Measurements from ENCODE around the gene MMP3.

MMP3 gene

GRCh38 chr11:102853055-102853454 is 9.6 kb upstream of the MMP3 start:
- H2BK120ac ChIP-seq (ENCODE audit: low read depth, low read length) = no peak overlapping the region
- H3K36me3 ChIP-seq (ENCODE audit: control insufficient read depth in 1 of 2, insufficient read depth in 2 of 2, low read depth in 1 of 2, low read length in 2 of 2) = no peaks in the 10 kb centered on the region
- no peaks in the 10 kb centered on the region for H3K4me1 ChIP-seq (ENCODE audit: control insufficient read depth, insufficient read depth, low read depth, low read length)
- no peak overlapping the region for H3K4ac ChIP-seq (ENCODE audit: low read depth in 1 of 2, low read length in 2 of 2)
- no peak overlapping the region for H3K4me2 ChIP-seq (ENCODE audit: low read length, poor library complexity, severe bottlenecking)
- no peak overlapping the region for H4K91ac ChIP-seq (ENCODE audit: low read length)
- 98% methylated on average over 2 of the region's 3 CpGs for WGBS
- no peak overlapping the region for H2BK15ac ChIP-seq (ENCODE audit: low read depth, poor library complexity, severe bottlenecking)
- DNase-seq = no peak
- H3K9ac ChIP-seq (ENCODE audit: low read length) = no peak overlapping the region
- no peaks in the 10 kb centered on the region for H3K9me3 ChIP-seq (ENCODE audit: control insufficient read depth, low read length)
- no peak overlapping the region for H3K23ac ChIP-seq (ENCODE audit: low read length in 2 of 2)
- H2BK5ac ChIP-seq (ENCODE audit: low read depth, low read length, poor library complexity, severe bottlenecking) = no peak overlapping the region
- no peak overlapping the region for H2AFZ ChIP-seq (ENCODE audit: low read depth, low read length)
- H2BK12ac ChIP-seq (ENCODE audit: low read length in 2 of 2) = no peak overlapping the region
- no peak overlapping the region for H3K4me3 ChIP-seq (ENCODE audit: insufficient read depth in 1 of 2, low read depth in 1 of 2, low read length in 2 of 2)
- H2AK5ac ChIP-seq (ENCODE audit: low read length, severe bottlenecking) = no peak overlapping the region
- no peaks in the 10 kb centered on the region for H3K27me3 ChIP-seq (ENCODE audit: control insufficient read depth in 1 of 2, insufficient read depth in 1 of 2, low read length in 2 of 2)
- H4K8ac ChIP-seq (ENCODE audit: low read length) = no peak overlapping the region
- no peak overlapping the region for H3K18ac ChIP-seq (ENCODE audit: low read depth in 1 of 2, low read length in 2 of 2)
- H3K27ac ChIP-seq (ENCODE audit: low read length, poor library complexity, severe bottlenecking) = no peak overlapping the region
- H3K14ac ChIP-seq (ENCODE audit: low read length in 2 of 2) = no peak overlapping the region
- H3K79me1 ChIP-seq (replicated peaks; ENCODE audit: low read length, poor library complexity, severe bottlenecking) = no peaks in the 10 kb centered on the region

DNA sequence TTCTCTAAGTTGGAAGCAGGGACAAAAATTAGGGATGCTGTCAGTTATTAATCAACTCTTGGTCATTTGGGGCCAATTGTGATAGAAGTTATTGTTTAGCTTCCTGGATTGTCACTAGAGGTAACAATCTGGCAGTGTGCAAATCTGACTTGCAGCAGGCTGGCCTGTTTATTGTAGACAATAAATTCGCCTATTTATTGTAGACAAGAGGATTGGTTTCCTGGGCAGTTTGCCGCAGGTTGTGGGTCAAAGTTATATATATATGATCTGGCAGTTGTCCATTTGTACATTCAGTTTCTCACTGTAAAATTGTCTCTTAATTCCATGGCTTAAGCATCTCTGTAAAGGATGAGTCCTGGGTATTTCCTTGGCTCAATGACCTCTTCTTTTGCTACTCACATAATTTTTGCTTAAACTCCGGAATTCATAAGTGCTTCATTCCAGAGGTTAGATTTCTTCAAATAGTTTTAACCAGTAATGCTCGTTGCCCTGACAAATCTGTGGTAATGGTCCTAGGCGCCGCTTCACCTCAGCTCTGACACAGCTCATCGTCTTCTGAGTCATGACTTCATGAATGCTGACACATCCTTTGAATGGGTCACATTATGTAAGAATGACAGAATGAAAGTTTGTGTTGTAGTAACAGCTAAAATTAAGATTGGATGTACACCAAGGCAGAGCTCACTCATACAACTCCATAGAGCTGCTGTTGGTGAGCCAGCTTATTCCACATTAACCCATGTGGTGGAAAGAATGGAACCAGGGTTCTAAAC is 7.8 kb upstream of the MMP3 start:
- Histone ChIP-seq H2AK5ac (ENCODE audit: low read length, severe bottlenecking) (no peak overlapping the region), H3K23ac (ENCODE audit: low read length in 2 of 2) (no peak overlapping the region), H2BK5ac (ENCODE audit: low read depth, low read length, poor library complexity, severe bottlenecking) (no peak overlapping the region), H2AFZ (ENCODE audit: low read depth, low read length) (no peak overlapping the region), H3K18ac (ENCODE audit: low read depth in 1 of 2, low read length in 2 of 2) (no peak overlapping the region), H3K27me3 (ENCODE audit: control insufficient read depth in 1 of 2, insufficient read depth in 1 of 2, low read length in 2 of 2) (no peaks in the 10 kb centered on the region), H2BK12ac (ENCODE audit: low read length in 2 of 2) (no peak overlapping the region), H4K8ac (ENCODE audit: low read length) (no peak overlapping the region), H3K4ac (ENCODE audit: low read depth in 1 of 2, low read length in 2 of 2) (no peak overlapping the region), H3K4me1 (ENCODE audit: control insufficient read depth, insufficient read depth, low read depth, low read length) (no peaks in the 10 kb centered on the region), H3K79me1 (replicated peaks; ENCODE audit: low read length, poor library complexity, severe bottlenecking) (no peaks in the 10 kb centered on the region), H3K4me3 (ENCODE audit: insufficient read depth in 1 of 2, low read depth in 1 of 2, low read length in 2 of 2) (no peak overlapping the region), H2BK15ac (ENCODE audit: low read depth, poor library complexity, severe bottlenecking) (no peak overlapping the region), H4K91ac (ENCODE audit: low read length) (no peak overlapping the region), H3K9me3 (ENCODE audit: control insufficient read depth, low read length) (no peaks in the 10 kb centered on the region), H3K36me3 (ENCODE audit: control insufficient read depth in 1 of 2, insufficient read depth in 2 of 2, low read depth in 1 of 2, low read length in 2 of 2) (no peaks in the 10 kb centered on the region), H2BK120ac (ENCODE audit: low read depth, low read length) (no peak overlapping the region), H3K4me2 (ENCODE audit: low read length, poor library complexity, severe bottlenecking) (no peak overlapping the region), H3K14ac (ENCODE audit: low read length in 2 of 2) (no peak overlapping the region), H3K9ac (ENCODE audit: low read length) (peak overlapping the region; percentile 48), H3K27ac (ENCODE audit: low read length, poor library complexity, severe bottlenecking) (no peak overlapping the region)
- peak; percentile 81 for DNase-seq
- 3% methylated on average over 6 of the region's 7 CpGs for WGBS

GRCh38 chr11:102849311-102849710 is 5.9 kb upstream of the MMP3 start:
- no peak overlapping the region for H3K4me3 ChIP-seq (ENCODE audit: insufficient read depth in 1 of 2, low read depth in 1 of 2, low read length in 2 of 2)
- H2BK12ac ChIP-seq (ENCODE audit: low read length in 2 of 2) = no peak overlapping the region
- no peaks in the 10 kb centered on the region for H3K9me3 ChIP-seq (ENCODE audit: control insufficient read depth, low read length)
- H4K91ac ChIP-seq (ENCODE audit: low read length) = no peak overlapping the region
- peak; percentile 18 for DNase-seq
- H2BK120ac ChIP-seq (ENCODE audit: low read depth, low read length) = no peak overlapping the region
- no peak overlapping the region for H3K18ac ChIP-seq (ENCODE audit: low read depth in 1 of 2, low read length in 2 of 2)
- no peak overlapping the region for H4K8ac ChIP-seq (ENCODE audit: low read length)
- no peak overlapping the region for H2AK5ac ChIP-seq (ENCODE audit: low read length, severe bottlenecking)
- no peak overlapping the region for H3K14ac ChIP-seq (ENCODE audit: low read length in 2 of 2)
- H3K79me1 ChIP-seq (replicated peaks; ENCODE audit: low read length, poor library complexity, severe bottlenecking) = no peaks in the 10 kb centered on the region
- H3K4me2 ChIP-seq (ENCODE audit: low read length, poor library complexity, severe bottlenecking) = no peak overlapping the region
- H3K9ac ChIP-seq (ENCODE audit: low read length) = peak overlapping the region; percentile 31
- H2BK15ac ChIP-seq (ENCODE audit: low read depth, poor library complexity, severe bottlenecking) = no peak overlapping the region
- H3K23ac ChIP-seq (ENCODE audit: low read length in 2 of 2) = no peak overlapping the region
- no peaks in the 10 kb centered on the region for H3K27me3 ChIP-seq (ENCODE audit: control insufficient read depth in 1 of 2, insufficient read depth in 1 of 2, low read length in 2 of 2)
- no peak overlapping the region for H2AFZ ChIP-seq (ENCODE audit: low read depth, low read length)
- H2BK5ac ChIP-seq (ENCODE audit: low read depth, low read length, poor library complexity, severe bottlenecking) = no peak overlapping the region
- H3K4me1 ChIP-seq (ENCODE audit: control insufficient read depth, insufficient read depth, low read depth, low read length) = no peaks in the 10 kb centered on the region
- no peak overlapping the region for H3K27ac ChIP-seq (ENCODE audit: low read length, poor library complexity, severe bottlenecking)
- H3K4ac ChIP-seq (ENCODE audit: low read depth in 1 of 2, low read length in 2 of 2) = no peak overlapping the region
- WGBS = no CpG with 5 or more reads among the region's 1 CpG
- no peaks in the 10 kb centered on the region for H3K36me3 ChIP-seq (ENCODE audit: control insufficient read depth in 1 of 2, insufficient read depth in 2 of 2, low read depth in 1 of 2, low read length in 2 of 2)

- H3K18ac ChIP-seq (ENCODE audit: low read depth in 1 of 2, low read length in 2 of 2) = no peak overlapping the region
- no peaks in the 10 kb centered on the region for H3K4me1 ChIP-seq (ENCODE audit: control insufficient read depth, insufficient read depth, low read depth, low read length)
- WGBS = 57% methylated on average over 2 of the region's 3 CpGs
- no peaks in the 10 kb centered on the region for H3K27me3 ChIP-seq (ENCODE audit: control insufficient read depth in 1 of 2, insufficient read depth in 1 of 2, low read length in 2 of 2)
- no peak overlapping the region for H2BK5ac ChIP-seq (ENCODE audit: low read depth, low read length, poor library complexity, severe bottlenecking)
- no peak overlapping the region for H3K4ac ChIP-seq (ENCODE audit: low read depth in 1 of 2, low read length in 2 of 2)
- H2BK120ac ChIP-seq (ENCODE audit: low read depth, low read length) = no peak overlapping the region
- no peak overlapping the region for H2BK12ac ChIP-seq (ENCODE audit: low read length in 2 of 2)
- DNase-seq = no peak
- no peak overlapping the region for H3K4me3 ChIP-seq (ENCODE audit: insufficient read depth in 1 of 2, low read depth in 1 of 2, low read length in 2 of 2)
- no peaks in the 10 kb centered on the region for H3K9me3 ChIP-seq (ENCODE audit: control insufficient read depth, low read length)
- H3K36me3 ChIP-seq (ENCODE audit: control insufficient read depth in 1 of 2, insufficient read depth in 2 of 2, low read depth in 1 of 2, low read length in 2 of 2) = no peaks in the 10 kb centered on the region
- no peak overlapping the region for H3K4me2 ChIP-seq (ENCODE audit: low read length, poor library complexity, severe bottlenecking)
- no peak overlapping the region for H2AFZ ChIP-seq (ENCODE audit: low read depth, low read length)
- no peak overlapping the region for H3K9ac ChIP-seq (ENCODE audit: low read length)
- H2AK5ac ChIP-seq (ENCODE audit: low read length, severe bottlenecking) = no peak overlapping the region
- H3K27ac ChIP-seq (ENCODE audit: low read length, poor library complexity, severe bottlenecking) = no peak overlapping the region
- no peak overlapping the region for H3K14ac ChIP-seq (ENCODE audit: low read length in 2 of 2)
- H3K79me1 ChIP-seq (replicated peaks; ENCODE audit: low read length, poor library complexity, severe bottlenecking) = no peaks in the 10 kb centered on the region
- H4K91ac ChIP-seq (ENCODE audit: low read length) = no peak overlapping the region
- no peak overlapping the region for H2BK15ac ChIP-seq (ENCODE audit: low read depth, poor library complexity, severe bottlenecking)
- H4K8ac ChIP-seq (ENCODE audit: low read length) = no peak overlapping the region
- no peak overlapping the region for H3K23ac ChIP-seq (ENCODE audit: low read length in 2 of 2)
Measured at GRCh38 chr11:102846292-102846691, 2.9 kb upstream of the MMP3 start.
